HEK293 (cell line): ENCODE results near the gene NTN3.

Source experiments
- RBAK ChIP-seq: fragments of 450-650 bp; formaldehyde crosslinking; IDR thresholded peaks from 2 replicates; pipeline ENCODE4 v1.5.1; 2016; ENCODE audit warnings: missing biosample characterization, missing genetic modification characterization
- REPIN1 ChIP-seq: fragments of 450-650 bp; formaldehyde crosslinking; IDR thresholded peaks from 2 replicates; pipeline ENCODE4 v1.5.1; 2017; ENCODE audit warnings: missing biosample characterization, missing genetic modification characterization, low read depth
- SCRT1 ChIP-seq: fragments of 450-650 bp; formaldehyde crosslinking; IDR thresholded peaks from 2 replicates; pipeline ENCODE4 v1.5.1; 2016; ENCODE audit warnings: missing biosample characterization, missing genetic modification characterization, borderline replicate concordance
- SP7 ChIP-seq: fragments of 450-650 bp; formaldehyde crosslinking; IDR thresholded peaks from 2 replicates; pipeline ENCODE4 v1.5.1; 2016; ENCODE audit warnings: missing biosample characterization, missing genetic modification characterization
- TCF7L2 ChIP-seq: IDR thresholded peaks from 2 replicates; pipeline ENCODE4 v1.6.1; 2011; ENCODE audit warnings: low read depth, mild to moderate bottlenecking, inconsistent platforms, low read length, moderate library complexity, borderline replicate concordance
- YY1 ChIP-seq: fragments of 450-650 bp; formaldehyde crosslinking; IDR thresholded peaks from 2 replicates; pipeline ENCODE4 v1.5.1; 2018; ENCODE audit warnings: missing biosample characterization, missing genetic modification characterization
- ZEB2 ChIP-seq: fragments of 450-650 bp; formaldehyde crosslinking; IDR thresholded peaks from 2 replicates; pipeline ENCODE4 v1.5.1; 2016; ENCODE audit warnings: missing biosample characterization, missing genetic modification characterization
- ZFP69B ChIP-seq: fragments of 450-650 bp; formaldehyde crosslinking; IDR thresholded peaks from 2 replicates; pipeline ENCODE4 v1.5.1; 2016; ENCODE audit warnings: missing biosample characterization, missing genetic modification characterization
- ZNF157 ChIP-seq: fragments of 450-650 bp; formaldehyde crosslinking; IDR thresholded peaks from 2 replicates; pipeline ENCODE4 v1.5.1; 2016; ENCODE audit warnings: missing biosample characterization, missing genetic modification characterization
- ZNF184 ChIP-seq: fragments of 450-650 bp; IDR thresholded peaks from 2 replicates; pipeline ENCODE4 v1.5.1; 2018; ENCODE audit warnings: missing biosample characterization, mild to moderate bottlenecking, missing genetic modification characterization
- ZNF221 ChIP-seq: fragments of 450-650 bp; formaldehyde crosslinking; IDR thresholded peaks from 2 replicates; pipeline ENCODE4 v1.5.1; 2017; ENCODE audit warnings: missing biosample characterization, missing genetic modification characterization, borderline replicate concordance
- ZNF223 ChIP-seq: fragments of 450-650 bp; formaldehyde crosslinking; IDR thresholded peaks from 2 replicates; pipeline ENCODE4 v1.5.1; 2016; ENCODE audit warnings: missing biosample characterization, missing genetic modification characterization
- ZNF239 ChIP-seq: fragments of 450-650 bp; formaldehyde crosslinking; IDR thresholded peaks from 2 replicates; pipeline ENCODE4 v1.5.1; 2016; ENCODE audit warnings: missing biosample characterization, missing genetic modification characterization
- ZNF335 ChIP-seq: fragments of 450-650 bp; formaldehyde crosslinking; conservative IDR thresholded peaks from 2 replicates; pipeline ENCODE4 v1.5.1; 2016; ENCODE audit warnings: missing biosample characterization, missing genetic modification characterization
- ZNF341 ChIP-seq: fragments of 450-650 bp; formaldehyde crosslinking; IDR thresholded peaks from 2 replicates; pipeline ENCODE4; 2016; ENCODE audit warnings: low read depth, missing biosample characterization, missing genetic modification characterization
- ZNF423 ChIP-seq: fragments of 450-650 bp; formaldehyde crosslinking; IDR thresholded peaks from 2 replicates; pipeline ENCODE4 v1.5.1; 2016; ENCODE audit warnings: missing biosample characterization, missing genetic modification characterization
- ZNF473 ChIP-seq: fragments of 450-650 bp; formaldehyde crosslinking; IDR thresholded peaks from 2 replicates; pipeline ENCODE4 v1.5.1; 2017; ENCODE audit warnings: missing biosample characterization, missing genetic modification characterization
- ZNF660 ChIP-seq: fragments of 450-650 bp; IDR thresholded peaks from 2 replicates; pipeline ENCODE4 v1.5.1; 2018; ENCODE audit warnings: missing biosample characterization, mild to moderate bottlenecking, missing genetic modification characterization
- ZNF707 ChIP-seq: fragments of 450-650 bp; formaldehyde crosslinking; IDR thresholded peaks from 2 replicates; pipeline ENCODE4 v1.5.1; 2016; ENCODE audit warnings: missing biosample characterization, missing genetic modification characterization
- TF ChIP-seq, protein P1 (sequence below): fragments of 450-650 bp; formaldehyde crosslinking; IDR thresholded peaks from 2 replicates; pipeline ENCODE4 v1.5.1; 2016; ENCODE audit warnings: missing biosample characterization, missing genetic modification characterization
- TF ChIP-seq, protein P2 (sequence below): sonication (generic); formaldehyde crosslinking; IDR thresholded peaks from 2 replicates; pipeline ENCODE4 v1.8.1; 2022; ENCODE audit warnings: mild to moderate bottlenecking, moderate library complexity, missing genetic modification reagents
- TF ChIP-seq, protein P3 (sequence below): fragments of 450-650 bp; formaldehyde crosslinking; IDR thresholded peaks from 2 replicates; pipeline ENCODE4 v1.5.0; 2017; ENCODE audit warnings: missing biosample characterization, missing genetic modification characterization, borderline replicate concordance
- TF ChIP-seq, protein P4 (sequence below): fragments of 450-650 bp; formaldehyde crosslinking; IDR thresholded peaks from 2 replicates; pipeline ENCODE4 v1.5.1; 2016; ENCODE audit warnings: missing biosample characterization, missing genetic modification characterization, borderline replicate concordance
- TF ChIP-seq, protein P5 (sequence below): fragments of 450-650 bp; formaldehyde crosslinking; conservative IDR thresholded peaks from 2 replicates; pipeline ENCODE4 v1.5.1; 2016; ENCODE audit warnings: low read depth, missing biosample characterization, missing genetic modification characterization

The NTN3 gene

DNA sequence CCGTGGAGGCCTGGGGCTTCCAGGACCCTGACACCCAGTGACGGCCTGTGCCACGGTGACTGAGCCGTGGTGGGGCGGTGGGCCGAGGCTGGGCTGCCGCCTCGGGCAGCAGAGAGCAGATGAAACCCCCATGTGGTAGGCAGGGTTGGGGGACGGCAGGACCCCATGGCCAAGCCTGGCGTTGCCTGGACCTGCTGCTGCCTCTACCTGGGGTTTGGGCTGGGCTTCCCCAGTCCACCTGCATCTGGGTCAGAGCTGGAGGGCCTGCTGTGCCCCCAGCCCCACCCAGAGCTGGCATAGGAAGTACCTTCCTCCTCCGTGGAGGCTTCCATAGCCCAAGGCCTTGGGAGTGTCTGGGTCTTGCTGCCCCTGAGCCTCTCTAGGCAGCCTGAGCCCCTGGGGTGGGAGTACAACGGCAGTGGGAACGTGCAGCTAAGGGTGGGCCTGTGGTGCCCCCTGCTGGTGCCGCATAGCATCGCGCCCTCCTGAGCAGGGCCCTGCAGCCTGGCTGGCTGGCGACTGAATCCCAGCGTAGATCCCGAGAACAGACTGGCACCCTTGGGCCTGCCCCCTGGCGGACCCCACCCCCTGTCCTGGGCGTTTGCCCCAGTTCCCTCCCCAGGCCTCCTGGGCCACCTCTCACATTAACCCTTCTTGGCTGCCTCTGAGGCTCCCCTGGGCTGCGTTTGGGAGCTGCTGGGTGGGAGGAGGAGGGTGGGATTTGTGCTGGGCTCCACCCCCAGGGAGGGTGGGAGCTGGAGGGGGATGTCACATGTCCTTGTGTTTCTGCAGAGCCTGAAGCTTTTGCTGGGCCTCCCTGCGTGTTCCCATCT lies 30.0 kb downstream of the NTN3 start (continued):
- TF ChIP-seq TCF7L2 (no peak), ZNF221 (tag by site-specific recombination) (no peak), ZNF157 (no peak), RBAK (tag by site-specific recombination) (no peak), ZNF660 (peak; percentile 48; the same call in 1 of the 2 replicates), SCRT1 (tag by site-specific recombination) (no peak), YY1 (no peak), ZNF341 (tag by site-specific recombination) (no peak), ZEB2 (tag by site-specific recombination) (peak; percentile 50), ZNF223 (tag by site-specific recombination) (no peak), ZNF184 (tag by site-specific recombination) (no peak), REPIN1 (no peak), ZFP69B (peak; percentile 88), SP7 (tag by site-specific recombination) (peak; percentile 30; the same call in 1 of the 2 replicates), ZNF423 (tag by site-specific recombination) (peak; percentile 82), ZNF239 (no peak), ZNF335 (tag by site-specific recombination) (peak; percentile 71), ZNF473 (no peak), ZNF707 (tag by site-specific recombination) (no peak)
- TF ChIP-seq, protein P1, sequence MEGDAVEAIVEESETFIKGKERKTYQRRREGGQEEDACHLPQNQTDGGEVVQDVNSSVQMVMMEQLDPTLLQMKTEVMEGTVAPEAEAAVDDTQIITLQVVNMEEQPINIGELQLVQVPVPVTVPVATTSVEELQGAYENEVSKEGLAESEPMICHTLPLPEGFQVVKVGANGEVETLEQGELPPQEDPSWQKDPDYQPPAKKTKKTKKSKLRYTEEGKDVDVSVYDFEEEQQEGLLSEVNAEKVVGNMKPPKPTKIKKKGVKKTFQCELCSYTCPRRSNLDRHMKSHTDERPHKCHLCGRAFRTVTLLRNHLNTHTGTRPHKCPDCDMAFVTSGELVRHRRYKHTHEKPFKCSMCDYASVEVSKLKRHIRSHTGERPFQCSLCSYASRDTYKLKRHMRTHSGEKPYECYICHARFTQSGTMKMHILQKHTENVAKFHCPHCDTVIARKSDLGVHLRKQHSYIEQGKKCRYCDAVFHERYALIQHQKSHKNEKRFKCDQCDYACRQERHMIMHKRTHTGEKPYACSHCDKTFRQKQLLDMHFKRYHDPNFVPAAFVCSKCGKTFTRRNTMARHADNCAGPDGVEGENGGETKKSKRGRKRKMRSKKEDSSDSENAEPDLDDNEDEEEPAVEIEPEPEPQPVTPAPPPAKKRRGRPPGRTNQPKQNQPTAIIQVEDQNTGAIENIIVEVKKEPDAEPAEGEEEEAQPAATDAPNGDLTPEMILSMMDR = peak; percentile 99
- TF ChIP-seq, protein P2, sequence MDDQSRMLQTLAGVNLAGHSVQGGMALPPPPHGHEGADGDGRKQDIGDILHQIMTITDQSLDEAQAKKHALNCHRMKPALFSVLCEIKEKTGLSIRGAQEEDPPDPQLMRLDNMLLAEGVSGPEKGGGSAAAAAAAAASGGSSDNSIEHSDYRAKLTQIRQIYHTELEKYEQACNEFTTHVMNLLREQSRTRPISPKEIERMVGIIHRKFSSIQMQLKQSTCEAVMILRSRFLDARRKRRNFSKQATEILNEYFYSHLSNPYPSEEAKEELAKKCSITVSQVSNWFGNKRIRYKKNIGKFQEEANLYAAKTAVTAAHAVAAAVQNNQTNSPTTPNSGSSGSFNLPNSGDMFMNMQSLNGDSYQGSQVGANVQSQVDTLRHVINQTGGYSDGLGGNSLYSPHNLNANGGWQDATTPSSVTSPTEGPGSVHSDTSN (CRISPR knock-in tag) = 0 out of 2 replicates have a peak, but pooled peaks have one; percentile 33
- TF ChIP-seq, protein P3, sequence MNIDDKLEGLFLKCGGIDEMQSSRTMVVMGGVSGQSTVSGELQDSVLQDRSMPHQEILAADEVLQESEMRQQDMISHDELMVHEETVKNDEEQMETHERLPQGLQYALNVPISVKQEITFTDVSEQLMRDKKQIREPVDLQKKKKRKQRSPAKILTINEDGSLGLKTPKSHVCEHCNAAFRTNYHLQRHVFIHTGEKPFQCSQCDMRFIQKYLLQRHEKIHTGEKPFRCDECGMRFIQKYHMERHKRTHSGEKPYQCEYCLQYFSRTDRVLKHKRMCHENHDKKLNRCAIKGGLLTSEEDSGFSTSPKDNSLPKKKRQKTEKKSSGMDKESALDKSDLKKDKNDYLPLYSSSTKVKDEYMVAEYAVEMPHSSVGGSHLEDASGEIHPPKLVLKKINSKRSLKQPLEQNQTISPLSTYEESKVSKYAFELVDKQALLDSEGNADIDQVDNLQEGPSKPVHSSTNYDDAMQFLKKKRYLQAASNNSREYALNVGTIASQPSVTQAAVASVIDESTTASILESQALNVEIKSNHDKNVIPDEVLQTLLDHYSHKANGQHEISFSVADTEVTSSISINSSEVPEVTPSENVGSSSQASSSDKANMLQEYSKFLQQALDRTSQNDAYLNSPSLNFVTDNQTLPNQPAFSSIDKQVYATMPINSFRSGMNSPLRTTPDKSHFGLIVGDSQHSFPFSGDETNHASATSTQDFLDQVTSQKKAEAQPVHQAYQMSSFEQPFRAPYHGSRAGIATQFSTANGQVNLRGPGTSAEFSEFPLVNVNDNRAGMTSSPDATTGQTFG (tag by site-specific recombination) = no peak
- TF ChIP-seq, protein P4, sequence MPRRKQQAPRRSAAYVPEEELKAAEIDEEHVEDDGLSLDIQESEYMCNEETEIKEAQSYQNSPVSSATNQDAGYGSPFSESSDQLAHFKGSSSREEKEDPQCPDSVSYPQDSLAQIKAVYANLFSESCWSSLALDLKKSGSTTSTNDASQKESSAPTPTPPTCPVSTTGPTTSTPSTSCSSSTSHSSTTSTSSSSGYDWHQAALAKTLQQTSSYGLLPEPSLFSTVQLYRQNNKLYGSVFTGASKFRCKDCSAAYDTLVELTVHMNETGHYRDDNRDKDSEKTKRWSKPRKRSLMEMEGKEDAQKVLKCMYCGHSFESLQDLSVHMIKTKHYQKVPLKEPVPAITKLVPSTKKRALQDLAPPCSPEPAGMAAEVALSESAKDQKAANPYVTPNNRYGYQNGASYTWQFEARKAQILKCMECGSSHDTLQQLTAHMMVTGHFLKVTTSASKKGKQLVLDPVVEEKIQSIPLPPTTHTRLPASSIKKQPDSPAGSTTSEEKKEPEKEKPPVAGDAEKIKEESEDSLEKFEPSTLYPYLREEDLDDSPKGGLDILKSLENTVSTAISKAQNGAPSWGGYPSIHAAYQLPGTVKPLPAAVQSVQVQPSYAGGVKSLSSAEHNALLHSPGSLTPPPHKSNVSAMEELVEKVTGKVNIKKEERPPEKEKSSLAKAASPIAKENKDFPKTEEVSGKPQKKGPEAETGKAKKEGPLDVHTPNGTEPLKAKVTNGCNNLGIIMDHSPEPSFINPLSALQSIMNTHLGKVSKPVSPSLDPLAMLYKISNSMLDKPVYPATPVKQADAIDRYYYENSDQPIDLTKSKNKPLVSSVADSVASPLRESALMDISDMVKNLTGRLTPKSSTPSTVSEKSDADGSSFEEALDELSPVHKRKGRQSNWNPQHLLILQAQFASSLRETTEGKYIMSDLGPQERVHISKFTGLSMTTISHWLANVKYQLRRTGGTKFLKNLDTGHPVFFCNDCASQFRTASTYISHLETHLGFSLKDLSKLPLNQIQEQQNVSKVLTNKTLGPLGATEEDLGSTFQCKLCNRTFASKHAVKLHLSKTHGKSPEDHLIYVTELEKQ (tag by site-specific recombination) = no peak
- TF ChIP-seq, protein P5, sequence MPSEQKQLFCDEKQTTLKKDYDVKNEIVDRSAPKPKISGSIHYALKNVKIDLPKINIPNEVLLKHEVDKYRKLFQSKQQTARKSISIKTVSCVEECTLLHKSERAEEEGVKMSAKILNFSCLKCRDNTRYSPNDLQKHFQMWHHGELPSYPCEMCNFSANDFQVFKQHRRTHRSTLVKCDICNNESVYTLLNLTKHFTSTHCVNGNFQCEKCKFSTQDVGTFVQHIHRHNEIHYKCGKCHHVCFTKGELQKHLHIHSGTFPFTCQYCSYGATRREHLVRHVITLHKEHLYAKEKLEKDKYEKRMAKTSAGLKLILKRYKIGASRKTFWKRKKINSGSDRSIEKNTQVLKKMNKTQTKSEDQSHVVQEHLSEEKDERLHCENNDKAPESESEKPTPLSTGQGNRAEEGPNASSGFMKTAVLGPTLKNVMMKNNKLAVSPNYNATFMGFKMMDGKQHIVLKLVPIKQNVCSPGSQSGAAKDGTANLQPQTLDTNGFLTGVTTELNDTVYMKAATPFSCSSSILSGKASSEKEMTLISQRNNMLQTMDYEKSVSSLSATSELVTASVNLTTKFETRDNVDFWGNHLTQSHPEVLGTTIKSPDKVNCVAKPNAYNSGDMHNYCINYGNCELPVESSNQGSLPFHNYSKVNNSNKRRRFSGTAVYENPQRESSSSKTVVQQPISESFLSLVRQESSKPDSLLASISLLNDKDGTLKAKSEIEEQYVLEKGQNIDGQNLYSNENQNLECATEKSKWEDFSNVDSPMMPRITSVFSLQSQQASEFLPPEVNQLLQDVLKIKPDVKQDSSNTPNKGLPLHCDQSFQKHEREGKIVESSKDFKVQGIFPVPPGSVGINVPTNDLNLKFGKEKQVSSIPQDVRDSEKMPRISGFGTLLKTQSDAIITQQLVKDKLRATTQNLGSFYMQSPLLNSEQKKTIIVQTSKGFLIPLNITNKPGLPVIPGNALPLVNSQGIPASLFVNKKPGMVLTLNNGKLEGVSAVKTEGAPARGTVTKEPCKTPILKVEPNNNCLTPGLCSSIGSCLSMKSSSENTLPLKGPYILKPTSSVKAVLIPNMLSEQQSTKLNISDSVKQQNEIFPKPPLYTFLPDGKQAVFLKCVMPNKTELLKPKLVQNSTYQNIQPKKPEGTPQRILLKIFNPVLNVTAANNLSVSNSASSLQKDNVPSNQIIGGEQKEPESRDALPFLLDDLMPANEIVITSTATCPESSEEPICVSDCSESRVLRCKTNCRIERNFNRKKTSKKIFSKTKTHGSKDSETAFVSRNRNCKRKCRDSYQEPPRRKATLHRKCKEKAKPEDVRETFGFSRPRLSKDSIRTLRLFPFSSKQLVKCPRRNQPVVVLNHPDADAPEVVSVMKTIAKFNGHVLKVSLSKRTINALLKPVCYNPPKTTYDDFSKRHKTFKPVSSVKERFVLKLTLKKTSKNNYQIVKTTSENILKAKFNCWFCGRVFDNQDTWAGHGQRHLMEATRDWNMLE (tag by site-specific recombination) = no peak
